K562 (cell line): ENCODE results near the gene PRELID1. TPM values are rescaled to one million over a fixed set of nuclear protein-coding genes. Genes with fewer than 3 reads are reported as not detected.

Experiments
- BCL6 ChIP-seq: fragments of 250-450 bp; sonication (Bioruptor Pico); IDR thresholded peaks from 2 replicates; pipeline ENCODE4 v1.4.0; 2020
- BMI1 ChIP-seq: fragments of 150-350 bp; IDR thresholded peaks from 2 replicates; pipeline ENCODE4 v1.6.1; 2014; ENCODE audit warnings: low read length
- CBFA2T3 ChIP-seq: fragments of 450-650 bp; IDR thresholded peaks from 2 replicates; pipeline ENCODE4 v1.6.1; 2017
- CBX2 ChIP-seq: fragments of 200-600 bp; sonication (generic); IDR thresholded peaks from one replicate; pipeline ENCODE4 v1.6.1; 2012; ENCODE audit warnings: mild to moderate bottlenecking, low read length, inconsistent platforms; ENCODE audit not compliant: insufficient read depth, poor library complexity, severe bottlenecking
- ERF ChIP-seq: fragments of 450-650 bp; formaldehyde crosslinking; IDR thresholded peaks from 2 replicates; pipeline ENCODE4 v1.4.0; 2020; ENCODE audit warnings: mild to moderate bottlenecking, mixed read lengths
- FOXP1 ChIP-seq: sonication (generic); formaldehyde crosslinking; IDR thresholded peaks from 2 replicates; pipeline ENCODE4 v1.8.0; 2022; ENCODE audit warnings: mild to moderate bottlenecking, missing genetic modification reagents
- GABPA ChIP-seq: fragments of 200-800 bp; sonication (Bioruptor generic); conservative IDR thresholded peaks from 2 replicates; pipeline ENCODE4 v1.6.1; 2016; ENCODE audit warnings: low read depth, missing genetic modification characterization, missing compliant biosample characterization
- KLF10 ChIP-seq: fragments of 250-450 bp; sonication (Bioruptor Pico); IDR thresholded peaks from 2 replicates; pipeline ENCODE4 v1.6.1; 2021; ENCODE audit warnings: matching md5 sums
- MEF2D ChIP-seq: conservative IDR thresholded peaks from 2 replicates; pipeline ENCODE4 v1.6.1; 2016; ENCODE audit warnings: low read depth, missing genetic modification characterization, missing compliant biosample characterization
- MXI1 ChIP-seq: IDR thresholded peaks from 2 replicates; pipeline ENCODE4 v1.6.1; 2011; ENCODE audit warnings: low read depth, mild to moderate bottlenecking, improper control_type of control experiment, low read length
- SP2 ChIP-seq: IDR thresholded peaks from 2 replicates; pipeline ENCODE4 v1.6.1; 2011; ENCODE audit warnings: mild to moderate bottlenecking, low read depth, low read length, moderate library complexity; ENCODE audit not compliant: poor library complexity, severe bottlenecking; ENCODE audit errors: extremely low read depth
- SRF ChIP-seq, 2 experiments: fragments of 250-450, 450-650 bp in 1 of 2; sonication (Bioruptor Pico) in 1 of 2; sonication (generic) in 1 of 2; formaldehyde crosslinking; IDR thresholded peaks; 2 replicates each; pipeline versions ENCODE4 v1.5.0 to v1.5.1; 2020 to 2022; ENCODE audit warnings: mild to moderate bottlenecking in 1 of 2, missing genetic modification reagents in 1 of 2
- ZNF133 ChIP-seq: fragments of 250-450 bp; sonication (Bioruptor Pico); IDR thresholded peaks from 2 replicates; pipeline ENCODE4 v1.4.0; 2020; ENCODE audit warnings: mild to moderate bottlenecking
- ZNF23 ChIP-seq: fragments of 250-450 bp; sonication (Bioruptor Pico); IDR thresholded peaks from 2 replicates; pipeline ENCODE4 v1.4.0; 2020; ENCODE audit warnings: mild to moderate bottlenecking
- ZNF583 ChIP-seq: fragments of 250-450 bp; sonication (Bioruptor Pico); IDR thresholded peaks from 2 replicates; pipeline ENCODE4 v1.4.0; 2020
- ZNF668 ChIP-seq: fragments of 250-450 bp; sonication (Bioruptor Pico); IDR thresholded peaks from 2 replicates; pipeline ENCODE4 v1.8.0; 2022; ENCODE audit warnings: mild to moderate bottlenecking, inconsistent platforms
- ZSCAN32 ChIP-seq: fragments of 450-650 bp; formaldehyde crosslinking; IDR thresholded peaks from 2 replicates; pipeline ENCODE4 v1.4.0; 2020; ENCODE audit warnings: mild to moderate bottlenecking, moderate library complexity
- polyA plus RNA-seq, 8 experiments: library from polyadenylated mRNA; depleted of rRNA in 4 of 8; stranded (reverse) in 5 of 8; unstranded in 3 of 8; fragments of >200 nt; fragmentation: Nextera tagmentation in 2 of 8; fragmentation: Illumina TruSeq in 1 of 8; extraction: Ambion mirVana in 2 of 8; extraction: Trizol in 1 of 8; gene quantifications; 2 replicates each; pipeline versions ENCODE4 v1.2.1 to v1.2.3, GENCODE V29; 2011 to 2014; ENCODE audit warnings: inconsistent platforms in 1 of 8, missing spikeins in 1 of 8
- total RNA-seq, 7 experiments: library from RNA; depleted of rRNA in 6 of 7; stranded (reverse); fragments of >200 nt in 6 of 7; fragmentation: Illumina TruSeq in 2 of 7; extraction: Trizol in 2 of 7; gene quantifications; 2 replicates each; pipeline versions ENCODE4 v1.2.1 to v1.2.3, GENCODE V29; 2011 to 2021; ENCODE audit warnings: low replicate concordance in 1 of 7
- TF ChIP-seq, protein P1 (sequence below): sonication (generic); formaldehyde crosslinking; IDR thresholded peaks from 2 replicates; pipeline ENCODE4 v1.5.0; 2020; ENCODE audit warnings: missing genetic modification reagents
- TF ChIP-seq, protein P2 (sequence below): sonication (generic); formaldehyde crosslinking; IDR thresholded peaks from 2 replicates; pipeline ENCODE4 v1.9.0; 2022; ENCODE audit warnings: mild to moderate bottlenecking, missing genetic modification reagents
- TF ChIP-seq, protein P3 (sequence below): fragments of 150-350 bp; conservative IDR thresholded peaks from 2 replicates; pipeline ENCODE4 v1.6.1; 2014; ENCODE audit warnings: low read length
- TF ChIP-seq, protein P4 (sequence below): IDR thresholded peaks from 2 replicates; pipeline ENCODE4 v1.6.1; 2011; ENCODE audit not compliant: insufficient read length; ENCODE audit errors: extremely low read depth
- TF ChIP-seq, protein P5 (sequence below): conservative IDR thresholded peaks from 2 replicates; pipeline ENCODE4 v1.6.1; 2011; ENCODE audit warnings: low read depth, mild to moderate bottlenecking, low read length; ENCODE audit not compliant: control insufficient read depth

Gene PRELID1
- total and polyA plus RNA-seq, 9 of the 15 experiments (the other 6 are each of a cell fraction or from before 2014, with no cell fraction given): 40.1 to 484 (median 340) TPM

DNA sequence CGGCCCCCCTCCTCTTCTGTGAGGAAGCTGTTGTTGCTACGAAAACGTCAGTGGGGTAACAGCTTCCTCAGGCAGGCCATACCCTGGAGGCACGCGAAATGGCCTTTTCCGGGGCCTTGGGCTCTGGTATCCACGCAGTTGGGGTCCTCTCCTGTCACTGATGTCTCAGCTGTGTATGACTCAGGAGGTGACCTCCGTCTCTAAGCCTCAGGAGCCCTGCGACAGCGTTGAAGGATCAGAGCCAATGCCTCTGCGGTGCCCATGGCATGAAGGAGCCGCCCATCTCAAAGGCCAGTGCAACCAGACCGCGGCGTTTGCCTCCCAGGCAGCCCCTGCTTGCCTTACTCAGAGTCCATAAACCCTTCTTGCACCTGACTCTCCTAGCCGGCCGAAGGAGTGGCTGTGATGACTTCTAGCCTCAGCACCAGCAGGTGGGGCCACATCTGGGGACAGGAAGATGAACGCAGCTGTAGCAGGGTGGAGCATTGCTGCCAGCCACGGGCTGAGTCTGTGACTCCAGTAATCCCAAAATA lies 9.1 kb downstream of the PRELID1 start (continued):
- TF ChIP-seq GABPA (tag) (no peak), FOXP1 (CRISPR knock-in tag) (no peak; the same call in 1 of the 2 replicates), ZNF23 (no peak), ERF (CRISPR knock-in tag) (no peak), ZNF583 (no peak), MXI1 (no peak), SRF (CRISPR knock-in tag; IDR thresholded peaks at IDR 0.05) (peak in 1 of 2 experiments; percentile 74; a peak in 1 of 4 replicates), CBFA2T3 (peak; percentile 67), KLF10 (CRISPR knock-in tag) (no peak), MEF2D (tag) (no peak), BMI1 (no peak), ZSCAN32 (CRISPR knock-in tag) (no peak), ZNF668 (CRISPR knock-in tag) (no peak), SP2 (no peak), ZNF133 (CRISPR knock-in tag) (no peak), CBX2 (no peak), BCL6 (CRISPR knock-in tag) (no peak)
- TF ChIP-seq, protein P1, sequence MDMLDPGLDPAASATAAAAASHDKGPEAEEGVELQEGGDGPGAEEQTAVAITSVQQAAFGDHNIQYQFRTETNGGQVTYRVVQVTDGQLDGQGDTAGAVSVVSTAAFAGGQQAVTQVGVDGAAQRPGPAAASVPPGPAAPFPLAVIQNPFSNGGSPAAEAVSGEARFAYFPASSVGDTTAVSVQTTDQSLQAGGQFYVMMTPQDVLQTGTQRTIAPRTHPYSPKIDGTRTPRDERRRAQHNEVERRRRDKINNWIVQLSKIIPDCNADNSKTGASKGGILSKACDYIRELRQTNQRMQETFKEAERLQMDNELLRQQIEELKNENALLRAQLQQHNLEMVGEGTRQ (CRISPR knock-in tag): no peak
- TF ChIP-seq, protein P2, sequence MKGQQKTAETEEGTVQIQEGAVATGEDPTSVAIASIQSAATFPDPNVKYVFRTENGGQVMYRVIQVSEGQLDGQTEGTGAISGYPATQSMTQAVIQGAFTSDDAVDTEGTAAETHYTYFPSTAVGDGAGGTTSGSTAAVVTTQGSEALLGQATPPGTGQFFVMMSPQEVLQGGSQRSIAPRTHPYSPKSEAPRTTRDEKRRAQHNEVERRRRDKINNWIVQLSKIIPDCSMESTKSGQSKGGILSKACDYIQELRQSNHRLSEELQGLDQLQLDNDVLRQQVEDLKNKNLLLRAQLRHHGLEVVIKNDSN (CRISPR knock-in tag): 0 out of 2 replicates have a peak, but pooled peaks have one; percentile 9
- TF ChIP-seq, protein P3, sequence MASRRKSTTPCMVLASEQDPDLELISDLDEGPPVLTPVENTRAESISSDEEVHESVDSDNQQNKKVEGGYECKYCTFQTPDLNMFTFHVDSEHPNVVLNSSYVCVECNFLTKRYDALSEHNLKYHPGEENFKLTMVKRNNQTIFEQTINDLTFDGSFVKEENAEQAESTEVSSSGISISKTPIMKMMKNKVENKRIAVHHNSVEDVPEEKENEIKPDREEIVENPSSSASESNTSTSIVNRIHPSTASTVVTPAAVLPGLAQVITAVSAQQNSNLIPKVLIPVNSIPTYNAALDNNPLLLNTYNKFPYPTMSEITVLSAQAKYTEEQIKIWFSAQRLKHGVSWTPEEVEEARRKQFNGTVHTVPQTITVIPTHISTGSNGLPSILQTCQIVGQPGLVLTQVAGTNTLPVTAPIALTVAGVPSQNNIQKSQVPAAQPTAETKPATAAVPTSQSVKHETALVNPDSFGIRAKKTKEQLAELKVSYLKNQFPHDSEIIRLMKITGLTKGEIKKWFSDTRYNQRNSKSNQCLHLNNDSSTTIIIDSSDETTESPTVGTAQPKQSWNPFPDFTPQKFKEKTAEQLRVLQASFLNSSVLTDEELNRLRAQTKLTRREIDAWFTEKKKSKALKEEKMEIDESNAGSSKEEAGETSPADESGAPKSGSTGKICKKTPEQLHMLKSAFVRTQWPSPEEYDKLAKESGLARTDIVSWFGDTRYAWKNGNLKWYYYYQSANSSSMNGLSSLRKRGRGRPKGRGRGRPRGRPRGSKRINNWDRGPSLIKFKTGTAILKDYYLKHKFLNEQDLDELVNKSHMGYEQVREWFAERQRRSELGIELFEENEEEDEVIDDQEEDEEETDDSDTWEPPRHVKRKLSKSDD: no peak
- TF ChIP-seq, protein P4, sequence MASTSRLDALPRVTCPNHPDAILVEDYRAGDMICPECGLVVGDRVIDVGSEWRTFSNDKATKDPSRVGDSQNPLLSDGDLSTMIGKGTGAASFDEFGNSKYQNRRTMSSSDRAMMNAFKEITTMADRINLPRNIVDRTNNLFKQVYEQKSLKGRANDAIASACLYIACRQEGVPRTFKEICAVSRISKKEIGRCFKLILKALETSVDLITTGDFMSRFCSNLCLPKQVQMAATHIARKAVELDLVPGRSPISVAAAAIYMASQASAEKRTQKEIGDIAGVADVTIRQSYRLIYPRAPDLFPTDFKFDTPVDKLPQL: no peak
- TF ChIP-seq, protein P5, sequence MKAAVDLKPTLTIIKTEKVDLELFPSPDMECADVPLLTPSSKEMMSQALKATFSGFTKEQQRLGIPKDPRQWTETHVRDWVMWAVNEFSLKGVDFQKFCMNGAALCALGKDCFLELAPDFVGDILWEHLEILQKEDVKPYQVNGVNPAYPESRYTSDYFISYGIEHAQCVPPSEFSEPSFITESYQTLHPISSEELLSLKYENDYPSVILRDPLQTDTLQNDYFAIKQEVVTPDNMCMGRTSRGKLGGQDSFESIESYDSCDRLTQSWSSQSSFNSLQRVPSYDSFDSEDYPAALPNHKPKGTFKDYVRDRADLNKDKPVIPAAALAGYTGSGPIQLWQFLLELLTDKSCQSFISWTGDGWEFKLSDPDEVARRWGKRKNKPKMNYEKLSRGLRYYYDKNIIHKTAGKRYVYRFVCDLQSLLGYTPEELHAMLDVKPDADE: no peak
